SU-DHL-6 (cell line): ENCODE measurements around the gene HSPBP1.

Experiments used
- H2AFZ ChIP-seq: fragments of 200-600 bp; sonication (generic); 2 replicates; pipeline ENCODE4 v1.6.1; 2014; ENCODE audit warnings: low read depth, mild to moderate bottlenecking, moderate library complexity, mixed read lengths, antibody characterized with exemption, low read length; ENCODE audit not compliant: severe bottlenecking
- H3F3A ChIP-seq: fragments of 200-600 bp; shearing (Covaris generic); 2 replicates; pipeline ENCODE4 v1.6.0; 2016; ENCODE audit warnings: antibody characterized with exemption, mild to moderate bottlenecking; ENCODE audit not compliant: insufficient read depth
- H3K27ac ChIP-seq: fragments of 200-600 bp; sonication (generic); 2 replicates; pipeline ENCODE4 v1.5.1; 2016; ENCODE audit warnings: low read depth, mild to moderate bottlenecking, low read length, moderate library complexity, mixed read lengths
- H3K27me3 ChIP-seq: fragments of 200-600 bp; sonication (generic), shearing (Covaris generic); 2 replicates; pipeline ENCODE4 v1.6.0; 2014; ENCODE audit warnings: mild to moderate bottlenecking, low read length
- H3K36me3 ChIP-seq: fragments of 200-600 bp; sonication (generic); 2 replicates; pipeline ENCODE4 v1.6.1; 2014; ENCODE audit warnings: mild to moderate bottlenecking, low read length, mixed read lengths
- H3K4me2 ChIP-seq: fragments of 300-600, 200-600 bp; shearing (Covaris generic), sonication (generic); 2 replicates; pipeline ENCODE4 v1.6.0; 2014; ENCODE audit warnings: low read length, low read depth, mild to moderate bottlenecking; ENCODE audit not compliant: poor library complexity, severe bottlenecking
- H3K4me3 ChIP-seq: fragments of 200-600 bp; sonication (generic); 2 replicates; pipeline ENCODE4 v1.5.1; 2014; ENCODE audit warnings: antibody characterized with exemption, low read length, mild to moderate bottlenecking, mixed read lengths; ENCODE audit not compliant: insufficient read depth, poor library complexity, severe bottlenecking
- H3K79me2 ChIP-seq: fragments of 200-600 bp; sonication (generic); 2 replicates; pipeline ENCODE4 v1.6.1; 2014; ENCODE audit warnings: mild to moderate bottlenecking, low read length, moderate library complexity; ENCODE audit not compliant: insufficient read depth
- H3K9ac ChIP-seq: fragments of 200-600 bp; sonication (generic); 2 replicates; pipeline ENCODE4 v1.7.0; 2014; ENCODE audit warnings: mild to moderate bottlenecking, low read length
- H3K9me2 ChIP-seq: fragments of 200-600 bp; sonication (generic); replicated peaks from 2 replicates; pipeline ENCODE4 v1.6.1; 2014; ENCODE audit warnings: low read length; ENCODE audit not compliant: insufficient read depth
- H3K9me3 ChIP-seq: fragments of 200-600 bp; sonication (generic); 2 replicates; pipeline ENCODE4 v1.6.1; 2014; ENCODE audit warnings: low read length, mixed read lengths; ENCODE audit not compliant: insufficient read depth
- H4K20me1 ChIP-seq: fragments of 200-600 bp; sonication (generic); 2 replicates; pipeline ENCODE4 v1.6.1; 2014; ENCODE audit warnings: low read depth, mild to moderate bottlenecking, antibody characterized with exemption, low read length, moderate library complexity, mixed read lengths
- EZH2phosphoT487 ChIP-seq: fragments of 200-600 bp; sonication (generic), shearing (Covaris generic); conservative IDR thresholded peaks from 2 replicates; pipeline ENCODE4 v1.6.1; 2018; ENCODE audit warnings: mild to moderate bottlenecking, antibody characterized with exemption, low read length, moderate library complexity, mixed read lengths
- TF ChIP-seq, protein P1 (sequence below): fragments of 200-600 bp; sonication (generic); IDR thresholded peaks from one replicate; pipeline ENCODE4 v1.5.1; 2017; ENCODE audit warnings: antibody characterized with exemption, mild to moderate bottlenecking, low read length, moderate library complexity; ENCODE audit not compliant: insufficient read depth, poor library complexity, severe bottlenecking

HSPBP1 gene

DNA sequence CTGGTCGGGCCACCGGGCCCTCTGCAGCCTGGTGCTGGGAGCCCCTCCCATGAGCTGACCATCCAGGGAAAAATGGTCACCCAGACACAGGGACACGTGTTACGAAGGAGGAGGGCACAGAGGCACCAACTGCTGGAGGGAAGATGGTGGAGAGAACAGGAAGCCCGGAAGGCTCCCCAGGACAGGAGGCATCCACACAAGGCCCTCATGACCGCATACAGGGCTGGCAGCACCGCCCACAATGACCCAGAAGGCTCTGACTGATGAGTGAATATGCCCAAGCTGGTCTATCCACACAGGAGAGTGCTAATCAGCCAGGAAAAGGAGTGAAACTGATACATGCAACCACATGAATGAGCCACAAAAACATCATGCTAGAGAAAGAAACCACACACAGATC lies 37.4 kb downstream of the HSPBP1 start:
- H3K9ac ChIP-seq: no peak overlapping the region
- no peak for TF ChIP-seq EZH2phosphoT487
- TF ChIP-seq, protein P1, sequence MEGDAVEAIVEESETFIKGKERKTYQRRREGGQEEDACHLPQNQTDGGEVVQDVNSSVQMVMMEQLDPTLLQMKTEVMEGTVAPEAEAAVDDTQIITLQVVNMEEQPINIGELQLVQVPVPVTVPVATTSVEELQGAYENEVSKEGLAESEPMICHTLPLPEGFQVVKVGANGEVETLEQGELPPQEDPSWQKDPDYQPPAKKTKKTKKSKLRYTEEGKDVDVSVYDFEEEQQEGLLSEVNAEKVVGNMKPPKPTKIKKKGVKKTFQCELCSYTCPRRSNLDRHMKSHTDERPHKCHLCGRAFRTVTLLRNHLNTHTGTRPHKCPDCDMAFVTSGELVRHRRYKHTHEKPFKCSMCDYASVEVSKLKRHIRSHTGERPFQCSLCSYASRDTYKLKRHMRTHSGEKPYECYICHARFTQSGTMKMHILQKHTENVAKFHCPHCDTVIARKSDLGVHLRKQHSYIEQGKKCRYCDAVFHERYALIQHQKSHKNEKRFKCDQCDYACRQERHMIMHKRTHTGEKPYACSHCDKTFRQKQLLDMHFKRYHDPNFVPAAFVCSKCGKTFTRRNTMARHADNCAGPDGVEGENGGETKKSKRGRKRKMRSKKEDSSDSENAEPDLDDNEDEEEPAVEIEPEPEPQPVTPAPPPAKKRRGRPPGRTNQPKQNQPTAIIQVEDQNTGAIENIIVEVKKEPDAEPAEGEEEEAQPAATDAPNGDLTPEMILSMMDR: no peak
- peaks cover 3% of the 10 kb centered on the region; the same call in 1 of the 2 replicates for H3K36me3 ChIP-seq
- no peaks in the 10 kb centered on the region for H4K20me1 ChIP-seq
- H3K4me2 ChIP-seq: no peak overlapping the region
- no peaks in the 10 kb centered on the region for H3K9me2 ChIP-seq
- no peaks in the 10 kb centered on the region for H3K27me3 ChIP-seq
- H3K27ac ChIP-seq: no peak overlapping the region
- no peak overlapping the region for H3K4me3 ChIP-seq
- H3K9me3 ChIP-seq: no peaks in the 10 kb centered on the region
- H3F3A ChIP-seq: no peaks in the 10 kb centered on the region
- H3K79me2 ChIP-seq: peaks cover 10% of the 10 kb centered on the region
- no peak overlapping the region for H2AFZ ChIP-seq

DNA sequence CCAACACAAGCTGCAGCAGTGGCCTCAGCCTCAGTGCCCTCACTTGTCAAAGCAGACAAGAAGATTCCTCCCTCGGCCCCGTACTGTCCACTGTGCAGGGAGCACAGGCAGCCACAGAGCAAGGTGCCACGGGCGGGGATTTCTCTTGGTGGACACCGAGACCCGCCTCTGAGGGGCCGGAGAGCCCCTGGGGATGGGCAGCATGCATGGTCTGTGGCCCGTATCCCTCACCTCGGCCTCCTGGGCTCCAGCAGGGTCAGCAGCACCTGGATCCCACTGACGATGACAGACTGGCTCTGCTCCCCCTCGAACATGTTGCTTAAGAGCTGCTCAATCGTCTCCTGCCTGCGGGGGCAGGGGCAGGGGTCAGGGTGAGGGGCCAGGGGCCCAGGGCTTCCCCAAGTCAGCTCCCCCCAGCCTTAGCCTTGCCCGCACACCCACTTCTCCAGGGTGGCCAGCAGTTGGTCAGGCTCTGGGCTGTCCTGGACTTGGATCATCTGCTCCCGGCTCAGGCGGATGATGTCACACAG lies 37.9 kb downstream of the HSPBP1 start:
- H2AFZ ChIP-seq: no peak overlapping the region
- no peaks in the 10 kb centered on the region for H3K9me2 ChIP-seq
- H3K79me2 ChIP-seq: peaks cover 5% of the 10 kb centered on the region; the same call in 1 of the 2 replicates
- no peak overlapping the region for H3K4me2 ChIP-seq
- H3K27me3 ChIP-seq: no peaks in the 10 kb centered on the region
- no peak for TF ChIP-seq EZH2phosphoT487
- TF ChIP-seq, protein P1: no peak
- peaks cover 3% of the 10 kb centered on the region; the same call in 1 of the 2 replicates for H3K36me3 ChIP-seq
- H3F3A ChIP-seq: no peaks in the 10 kb centered on the region
- H3K4me3 ChIP-seq: no peak overlapping the region
- no peak overlapping the region for H3K27ac ChIP-seq
- H3K9me3 ChIP-seq: no peaks in the 10 kb centered on the region
- H4K20me1 ChIP-seq: no peaks in the 10 kb centered on the region
- no peak overlapping the region for H3K9ac ChIP-seq

DNA sequence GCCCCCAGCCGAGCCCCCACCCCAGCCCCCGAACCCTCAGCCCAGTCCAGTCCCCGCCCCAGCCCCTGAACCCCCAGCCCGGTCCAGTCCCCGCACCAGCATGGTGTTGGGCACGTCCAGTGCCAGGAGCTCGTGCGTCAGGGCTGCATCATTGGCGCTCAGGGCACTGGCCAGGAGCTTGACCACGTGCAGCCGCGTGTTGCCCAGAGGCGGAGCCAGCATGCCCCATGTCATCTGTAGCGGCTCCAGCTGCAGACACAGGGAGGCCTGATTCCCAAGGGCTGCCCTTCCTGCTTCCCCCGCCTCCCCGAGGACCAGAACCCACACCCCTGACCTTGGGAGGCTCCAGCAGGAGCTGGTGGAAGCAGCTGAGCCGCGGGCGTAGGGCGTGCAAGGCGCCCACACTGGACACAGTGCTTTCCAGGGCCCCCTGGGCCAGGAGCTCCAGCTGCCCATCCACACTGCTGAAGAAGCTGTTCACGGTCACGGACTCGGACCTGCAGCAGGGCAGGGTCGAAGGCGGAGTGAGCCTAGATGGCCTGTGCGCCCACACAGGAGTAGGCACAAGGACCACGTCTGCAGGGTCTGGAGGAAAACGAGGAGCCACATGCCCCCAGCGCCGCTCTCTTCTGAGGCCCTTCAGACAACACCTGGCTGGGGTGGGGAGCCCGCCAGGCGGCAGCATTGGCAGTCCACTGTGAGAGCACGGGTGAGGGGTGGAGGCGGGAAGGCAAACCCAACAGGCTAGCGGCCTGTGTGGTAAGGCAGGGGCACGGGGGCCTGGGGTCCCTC lies 38.6 kb downstream of the HSPBP1 start:
- Histone ChIP-seq H3K9me3 (no peaks in the 10 kb centered on the region), H3K79me2 (no peaks in the 10 kb centered on the region; the same call in 1 of the 2 replicates), H3K36me3 (peaks cover 10% of the 10 kb centered on the region)

More for the DNA sequence above, 38.6 kb downstream of the HSPBP1 start:
- Histone ChIP-seq H3K4me2 (no peak overlapping the region), H3K9ac (no peak overlapping the region), H3F3A (no peaks in the 10 kb centered on the region), H2AFZ (no peak overlapping the region), H3K27me3 (no peaks in the 10 kb centered on the region), H3K9me2 (no peaks in the 10 kb centered on the region), H3K27ac (no peak overlapping the region), H4K20me1 (no peaks in the 10 kb centered on the region), H3K4me3 (no peak overlapping the region)
- TF ChIP-seq EZH2phosphoT487: no peak
- TF ChIP-seq, protein P1: no peak
